ENCODE data around the gene DUSP7.

- TF ChIP-seq, protein P1, sequence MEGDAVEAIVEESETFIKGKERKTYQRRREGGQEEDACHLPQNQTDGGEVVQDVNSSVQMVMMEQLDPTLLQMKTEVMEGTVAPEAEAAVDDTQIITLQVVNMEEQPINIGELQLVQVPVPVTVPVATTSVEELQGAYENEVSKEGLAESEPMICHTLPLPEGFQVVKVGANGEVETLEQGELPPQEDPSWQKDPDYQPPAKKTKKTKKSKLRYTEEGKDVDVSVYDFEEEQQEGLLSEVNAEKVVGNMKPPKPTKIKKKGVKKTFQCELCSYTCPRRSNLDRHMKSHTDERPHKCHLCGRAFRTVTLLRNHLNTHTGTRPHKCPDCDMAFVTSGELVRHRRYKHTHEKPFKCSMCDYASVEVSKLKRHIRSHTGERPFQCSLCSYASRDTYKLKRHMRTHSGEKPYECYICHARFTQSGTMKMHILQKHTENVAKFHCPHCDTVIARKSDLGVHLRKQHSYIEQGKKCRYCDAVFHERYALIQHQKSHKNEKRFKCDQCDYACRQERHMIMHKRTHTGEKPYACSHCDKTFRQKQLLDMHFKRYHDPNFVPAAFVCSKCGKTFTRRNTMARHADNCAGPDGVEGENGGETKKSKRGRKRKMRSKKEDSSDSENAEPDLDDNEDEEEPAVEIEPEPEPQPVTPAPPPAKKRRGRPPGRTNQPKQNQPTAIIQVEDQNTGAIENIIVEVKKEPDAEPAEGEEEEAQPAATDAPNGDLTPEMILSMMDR (IDR thresholded peaks at IDR 0.05) = no peak
- TF ChIP-seq TEAD4 (IDR thresholded peaks at IDR 0.05; ENCODE audit: borderline replicate concordance, insufficient read depth) (no peak), FOXM1 (IDR thresholded peaks at IDR 0.05; ENCODE audit: low read depth) (no peak), EP300 (IDR thresholded peaks at IDR 0.05; ENCODE audit: borderline replicate concordance in 1 of 2, low read depth in 1 of 2, low read length in 1 of 2) (no peak), GABPA (IDR thresholded peaks at IDR 0.05; ENCODE audit: low read depth) (no peak), EZH2phosphoT487 (IDR thresholded peaks at IDR 0.05; ENCODE audit: borderline replicate concordance, low read depth) (no peak), MXI1 (IDR thresholded peaks at IDR 0.05; ENCODE audit: low read depth, low read length) (no peak), RXRA (IDR thresholded peaks at IDR 0.05; ENCODE audit: borderline replicate concordance, low read depth) (no peak), SIN3A (IDR thresholded peaks at IDR 0.05; ENCODE audit: borderline replicate concordance, low read depth, low read length) (no peak), SMC3 (IDR thresholded peaks at IDR 0.05; ENCODE audit: low read depth, low read length) (no peak), RAD21 (IDR thresholded peaks at IDR 0.05; ENCODE audit: low read length) (no peak), POLR2AphosphoS5 (IDR thresholded peaks at IDR 0.05; ENCODE audit: low read depth, low read length) (no peak)
- TF ChIP-seq, protein P2, sequence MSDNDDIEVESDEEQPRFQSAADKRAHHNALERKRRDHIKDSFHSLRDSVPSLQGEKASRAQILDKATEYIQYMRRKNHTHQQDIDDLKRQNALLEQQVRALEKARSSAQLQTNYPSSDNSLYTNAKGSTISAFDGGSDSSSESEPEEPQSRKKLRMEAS (IDR thresholded peaks at IDR 0.05; ENCODE audit: low read depth) = no peak
- TF ChIP-seq, protein P3, sequence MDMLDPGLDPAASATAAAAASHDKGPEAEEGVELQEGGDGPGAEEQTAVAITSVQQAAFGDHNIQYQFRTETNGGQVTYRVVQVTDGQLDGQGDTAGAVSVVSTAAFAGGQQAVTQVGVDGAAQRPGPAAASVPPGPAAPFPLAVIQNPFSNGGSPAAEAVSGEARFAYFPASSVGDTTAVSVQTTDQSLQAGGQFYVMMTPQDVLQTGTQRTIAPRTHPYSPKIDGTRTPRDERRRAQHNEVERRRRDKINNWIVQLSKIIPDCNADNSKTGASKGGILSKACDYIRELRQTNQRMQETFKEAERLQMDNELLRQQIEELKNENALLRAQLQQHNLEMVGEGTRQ (IDR thresholded peaks at IDR 0.05; ENCODE audit: borderline replicate concordance, low read depth, low read length) = no peak
Observed at GRCh38 chr3:52051444-52051843, 4.9 kb downstream of the DUSP7 start.
